CD4-positive, alpha-beta T cell treated with Interleukin-15 for 1 hour (primary cell): ENCODE measurements around the gene LITAF.
"Not testable (repeated sequence)": the region's sequence is repeated elsewhere in the genome, so short reads cannot be mapped to it uniquely, and the experiment has no call there.

ENCODE experiments used
- DNase-seq: peaks from one replicate; pipeline ENCODE4 v3.0.0-alpha.2; 2020

LITAF gene

GRCh38 chr16:11515540-11516430 lies 70.9 kb downstream of the LITAF start:
- no peak for DNase-seq

GRCh38 chr16:11514283-11514682 lies 72.4 kb downstream of the LITAF start:
- DNase-seq = no peak

DNA sequence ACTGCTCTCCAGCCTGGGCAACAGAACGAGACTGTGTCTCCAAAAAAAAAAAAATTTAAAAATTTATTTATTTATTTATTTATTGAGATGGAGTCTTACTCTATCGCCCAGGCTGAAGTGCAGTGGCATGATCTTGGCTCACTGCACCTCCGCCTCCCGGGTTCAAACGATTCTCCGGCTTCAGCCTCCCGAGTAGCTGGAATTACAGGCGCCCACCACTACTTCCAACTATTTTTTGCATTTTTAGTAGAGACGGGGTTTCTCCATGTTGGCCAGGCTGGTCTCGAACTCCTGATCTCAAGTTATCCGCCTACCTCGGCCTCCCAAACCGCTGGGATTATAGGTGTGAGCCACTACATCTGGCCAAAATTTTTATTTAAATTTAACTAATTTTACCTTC lies 73.4 kb downstream of the LITAF start:
- not testable (repeated sequence) for DNase-seq

DNA sequence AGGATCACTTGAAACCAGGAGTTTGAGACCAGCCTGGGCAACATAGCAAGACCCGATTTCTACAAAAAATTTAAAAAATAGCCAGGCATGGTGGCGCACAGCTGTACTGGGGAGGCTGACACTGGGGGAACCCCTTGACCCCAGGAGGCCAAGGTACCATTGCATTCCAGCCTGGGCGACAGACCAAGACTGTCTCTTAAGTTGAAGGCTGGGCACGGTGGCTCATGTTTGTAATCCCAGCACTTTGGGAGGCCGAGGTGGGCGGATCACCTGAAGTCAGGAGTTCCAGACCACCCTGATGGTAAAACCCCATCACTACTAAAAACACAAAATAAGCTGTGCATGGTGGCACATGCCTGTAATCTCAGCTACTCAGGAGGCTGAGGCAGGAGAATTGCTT lies 74.9 kb downstream of the LITAF start:
- DNase-seq = no peak

- no peak for DNase-seq
Measured at GRCh38 chr16:11511328-11511727, 75.4 kb downstream of the LITAF start.

DNA sequence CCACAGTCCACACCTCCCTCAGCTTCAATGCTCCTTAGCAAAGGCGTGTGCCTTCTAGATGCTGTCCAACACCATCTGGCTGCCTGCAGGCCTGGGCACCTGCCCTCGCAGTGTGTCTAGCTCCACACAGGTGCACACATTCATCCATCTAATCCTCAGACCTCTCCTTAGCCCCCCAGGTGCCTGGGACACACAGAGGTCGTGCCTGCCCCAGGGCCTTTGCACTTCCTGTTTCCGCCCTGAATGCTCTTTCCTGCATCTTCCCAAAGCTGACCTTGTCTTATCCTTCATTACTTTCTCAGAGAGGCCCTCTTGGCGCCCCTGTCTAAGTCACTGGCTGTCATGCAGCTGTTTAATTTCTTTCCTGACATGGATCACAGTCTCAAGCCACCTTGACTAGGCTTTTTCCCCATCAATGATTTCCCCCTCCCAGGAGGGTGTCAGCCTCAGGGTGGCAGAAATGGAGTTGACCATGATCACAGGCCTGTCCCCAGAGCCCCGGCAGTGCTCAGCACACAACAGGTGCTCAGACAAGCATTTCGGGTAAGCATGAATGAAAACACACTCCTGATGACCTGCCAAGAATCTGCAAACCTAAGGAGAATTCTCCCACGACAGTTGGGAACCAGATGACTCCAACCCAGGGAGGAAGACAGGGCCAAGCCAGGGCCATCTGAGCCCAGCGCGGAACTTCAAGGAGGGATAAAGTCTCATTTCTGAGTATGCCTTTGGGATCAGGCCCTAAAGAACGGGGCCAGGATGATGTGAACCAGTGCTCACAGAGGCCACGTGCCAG lies 76.3 kb downstream of the LITAF start:
- DNase-seq = no peak

DNA sequence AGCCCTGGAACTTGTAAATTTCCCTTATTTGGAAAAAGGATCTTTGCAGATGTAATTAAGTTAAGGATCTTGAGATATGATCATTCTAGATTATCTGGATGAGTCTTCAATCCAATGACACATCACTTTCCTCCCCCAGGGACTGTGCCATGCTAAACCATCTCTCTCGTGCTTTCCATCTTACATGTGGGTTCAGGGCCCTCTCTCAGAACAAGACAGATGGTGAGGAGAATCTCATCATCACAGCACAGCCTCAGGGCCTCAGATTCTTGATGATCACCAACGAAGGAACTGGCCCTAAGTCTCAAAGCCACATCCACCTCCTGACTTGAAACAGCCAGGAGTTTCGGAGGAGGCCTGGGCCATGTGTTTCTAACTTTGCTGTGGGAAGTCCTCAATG lies 78.7 kb downstream of the LITAF start:
- DNase-seq = no peak

GRCh38 chr16:11507350-11507749 lies 79.4 kb downstream of the LITAF start:
- no peak for DNase-seq

DNA sequence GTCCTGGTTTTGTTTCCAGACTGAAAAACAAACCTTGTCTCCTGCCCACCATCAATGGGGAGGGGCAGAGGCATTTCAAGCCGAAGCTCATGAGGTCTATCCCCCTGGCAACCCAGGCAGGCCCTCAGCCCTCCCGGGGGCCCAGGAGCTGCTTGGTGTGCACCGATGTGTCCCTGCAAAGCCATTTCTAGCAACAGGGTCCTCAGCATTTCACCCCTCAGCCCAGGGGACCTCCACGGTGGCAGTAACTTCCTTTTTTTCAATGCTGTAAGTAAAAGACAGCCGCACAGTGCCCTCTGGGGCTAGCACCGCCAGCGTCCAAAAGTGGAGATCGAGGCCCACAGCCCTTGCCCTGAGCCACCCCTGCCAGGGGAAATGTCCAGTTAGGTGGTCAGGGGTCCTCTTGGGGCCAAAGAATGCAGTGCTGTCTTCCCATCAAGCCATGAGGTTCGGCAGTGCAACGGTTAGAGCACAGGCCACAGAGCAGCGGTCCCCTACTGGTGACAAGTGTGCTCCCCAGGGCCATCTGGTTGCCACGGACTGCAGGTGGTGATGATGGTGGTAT lies 79.9 kb downstream of the LITAF start:
- DNase-seq = no peak

DNA sequence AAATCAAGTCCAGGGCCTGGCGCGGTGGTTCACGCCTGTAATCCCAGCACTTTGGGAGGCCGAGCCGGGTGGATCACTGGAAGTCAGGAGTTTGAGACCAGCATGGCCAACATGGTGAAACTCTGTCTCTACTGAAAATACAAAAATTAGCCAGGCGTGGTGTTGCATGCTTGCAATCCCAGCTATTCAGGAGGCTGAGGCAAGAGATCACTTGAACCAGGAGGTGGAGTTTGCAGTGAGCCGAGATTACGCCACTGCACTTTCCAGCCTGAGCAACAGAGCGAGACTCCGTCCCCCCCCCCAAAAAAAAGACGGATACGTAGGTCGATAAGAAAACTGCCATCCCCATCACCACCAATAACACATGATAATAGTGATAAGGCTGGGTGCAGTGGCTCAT lies 82.5 kb downstream of the LITAF start:
- DNase-seq = not testable (repeated sequence)

DNA sequence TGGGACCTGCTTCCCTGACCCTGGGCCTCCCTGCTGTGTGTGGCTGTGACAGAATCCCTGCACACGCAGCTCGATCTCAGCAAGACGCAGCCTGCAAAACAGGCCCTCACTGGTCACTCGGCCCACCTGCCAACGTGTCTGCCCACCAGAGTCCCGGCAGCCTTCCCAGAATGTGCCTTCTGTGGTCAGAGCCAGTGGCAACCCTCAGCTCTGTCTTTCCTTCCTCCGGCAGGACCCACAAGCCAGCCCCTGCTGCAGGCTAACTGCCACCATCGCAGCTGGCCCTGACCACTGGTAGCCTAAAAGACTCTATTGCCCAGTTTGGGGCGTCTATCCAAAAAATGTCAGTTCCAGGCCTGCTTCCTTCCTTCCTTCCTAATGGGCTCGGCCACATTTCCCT lies 83.2 kb downstream of the LITAF start:
- DNase-seq = no peak

DNA sequence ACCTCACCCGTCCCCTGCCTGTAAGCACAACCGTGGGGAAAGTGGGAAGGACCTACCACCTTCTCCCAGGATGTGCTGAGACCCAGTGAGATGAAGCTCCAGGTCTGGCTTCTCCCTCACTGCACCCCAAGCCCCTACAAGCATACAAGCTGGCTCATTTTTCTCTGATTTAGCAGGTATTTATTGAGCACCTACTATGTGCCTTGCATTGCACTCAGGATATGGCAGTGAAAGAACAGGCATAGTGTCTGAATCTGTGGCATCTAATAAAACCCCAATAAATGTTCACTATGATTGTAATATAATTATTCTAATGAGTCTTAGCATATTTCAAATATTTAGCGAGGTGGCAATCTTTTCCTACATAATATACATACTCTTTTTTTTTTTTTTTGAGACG lies 84.5 kb downstream of the LITAF start:
- no peak for DNase-seq

DNA sequence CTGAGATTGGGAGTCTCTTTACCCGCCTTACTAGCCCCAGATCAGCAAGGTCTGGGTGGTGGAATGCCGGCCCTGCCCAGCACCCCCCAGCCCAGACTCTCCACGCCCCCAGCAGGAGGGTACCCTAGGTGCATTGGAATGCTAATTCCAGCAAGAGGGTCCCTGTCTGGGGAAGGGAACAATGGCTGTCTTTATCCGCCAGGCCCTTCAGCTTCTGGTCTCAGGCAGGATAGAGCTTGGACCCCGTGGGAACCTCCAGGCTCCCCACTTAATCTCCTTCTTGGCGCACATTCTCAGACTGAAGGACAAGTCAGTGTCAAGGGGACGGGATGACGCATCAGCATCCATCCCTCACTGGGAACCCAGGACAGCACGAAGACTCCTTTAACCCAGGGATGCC lies 85.1 kb downstream of the LITAF start:
- DNase-seq = no peak

DNA sequence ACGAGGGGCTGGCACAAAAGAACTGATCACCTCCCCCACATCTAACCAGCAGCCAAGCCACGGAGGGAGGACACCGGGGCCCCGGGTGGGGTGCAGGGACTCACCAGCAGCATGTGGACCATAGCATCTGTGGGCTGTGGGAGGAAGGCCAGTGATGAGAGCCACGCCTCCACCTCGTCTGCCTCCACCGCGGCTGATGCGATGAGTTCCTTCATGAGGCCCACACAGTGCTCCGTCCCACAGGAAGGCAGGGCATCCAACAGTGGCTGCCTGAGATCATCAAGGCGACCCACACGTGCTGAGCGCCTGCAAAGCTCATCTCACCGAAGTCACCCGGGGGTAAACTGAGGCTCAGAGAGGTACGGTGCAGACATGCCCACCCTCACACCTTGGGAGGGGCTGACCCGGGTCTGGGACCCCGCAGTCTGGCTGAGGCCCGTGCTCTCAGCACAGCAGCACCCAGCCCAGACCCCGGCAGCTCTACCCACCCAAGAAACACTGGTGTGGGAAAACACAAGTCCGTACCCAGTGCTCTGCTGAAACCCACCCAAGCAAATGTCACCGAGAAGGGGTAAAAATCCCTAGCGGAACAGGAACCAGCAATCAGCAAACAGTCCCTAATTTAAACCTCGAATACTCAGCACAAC lies 85.9 kb downstream of the LITAF start:
- DNase-seq = no peak

- DNase-seq = no peak
Measured at GRCh38 chr16:11499295-11500089, 87.2 kb downstream of the LITAF start.

- DNase-seq = no peak
Measured at GRCh38 chr16:11498683-11499082, 88.0 kb downstream of the LITAF start.

GRCh38 chr16:11497851-11498289 lies 88.8 kb downstream of the LITAF start:
- DNase-seq = no peak
